Choroid plexus epithelial cell (primary cell): Measurements from ENCODE around the gene SEMA4G.

ENCODE experiments used
- DNase-seq: peaks from one replicate; pipeline ENCODE4 v3.0.0-alpha.2; 2010; ENCODE audit warnings: low read depth
- H3K4me3 ChIP-seq: 2 replicates; pipeline ENCODE4 v1.5.1; 2011; ENCODE audit warnings: low read depth, mild to moderate bottlenecking, control low read depth, low read length, moderate library complexity
- CTCF ChIP-seq: conservative IDR thresholded peaks from 2 replicates; pipeline ENCODE4 v1.5.1; 2011; ENCODE audit warnings: low read depth, mild to moderate bottlenecking, control low read depth, inconsistent platforms, low read length, moderate library complexity

Gene SEMA4G

GRCh38 chr10:100987685-100988049 lies 18.4 kb downstream of the SEMA4G start:
- H3K4me3 ChIP-seq, result peak overlapping the region; percentile 100
- no peak for DNase-seq
- no peak for TF ChIP-seq CTCF

- DNase-seq, result no peak
- H3K4me3 ChIP-seq, result peak overlapping the region; percentile 100
- no peak for TF ChIP-seq CTCF
Measured at GRCh38 chr10:100988166-100988565, 18.9 kb downstream of the SEMA4G start.

GRCh38 chr10:100989088-100989487 lies 19.8 kb downstream of the SEMA4G start:
- no peak overlapping the region for H3K4me3 ChIP-seq
- no peak for TF ChIP-seq CTCF
- DNase-seq, result no peak

GRCh38 chr10:100993986-100994708 lies 24.8 kb downstream of the SEMA4G start:
- DNase-seq, result peak; percentile 58
- peak; percentile 78 for TF ChIP-seq CTCF
- H3K4me3 ChIP-seq, result no peak overlapping the region

GRCh38 chr10:100995181-100995580 lies 25.9 kb downstream of the SEMA4G start:
- TF ChIP-seq CTCF, result no peak
- no peak overlapping the region for H3K4me3 ChIP-seq
- DNase-seq, result no peak

GRCh38 chr10:100996678-100997359 lies 27.5 kb downstream of the SEMA4G start:
- no peak for DNase-seq

More at GRCh38 chr10:100996678-100997359, 27.5 kb downstream of the SEMA4G start:
- peak overlapping the region; percentile 83 for H3K4me3 ChIP-seq
- no peak for TF ChIP-seq CTCF
